Thoracic aorta (tissue), 2 donors: Measurements from ENCODE around the gene CHD9NB. TPM values are rescaled to one million over a fixed set of nuclear protein-coding genes. Genes with fewer than 3 reads are reported as not detected.

Experiments
- ATAC-seq: fragments of 150-250 bp; one replicate; pipeline ENCODE4 v1.8.0; 2017; ENCODE audit warnings: low read depth; ENCODE audit not compliant: insufficient number of reproducible peaks, low FRiP score
- DNase-seq: peaks from one replicate; pipeline ENCODE4 v3.0.0-alpha.2; 2020; ENCODE audit warnings: low spot score
- H3K27ac ChIP-seq, 2 donors: fragments of 200-600 bp; sonication (generic); 1 replicate in 1 of 2; 2 replicates in 1 of 2; pipeline ENCODE4 v1.5.1; 2016; ENCODE audit warnings: mild to moderate bottlenecking in 2 of 2, moderate library complexity in 2 of 2
- H3K27me3 ChIP-seq: fragments of 200-600 bp; sonication (generic); replicated peaks from 2 replicates; pipeline ENCODE4 v1.6.0; 2016; ENCODE audit warnings: mild to moderate bottlenecking; ENCODE audit not compliant: insufficient read depth
- H3K36me3 ChIP-seq: fragments of 200-600 bp; sonication (generic); one replicate; pipeline ENCODE4 v1.5.1; 2016
- H3K4me1 ChIP-seq, 2 donors: fragments of 200-600 bp; sonication (generic); 1 replicate in 1 of 2; 2 replicates in 1 of 2; pipeline versions ENCODE4 v1.5.1 to v1.6.0; 2016; ENCODE audit warnings: low read depth in 2 of 2, mild to moderate bottlenecking in 1 of 2; ENCODE audit not compliant: control insufficient read depth in 1 of 2
- H3K4me3 ChIP-seq: fragments of 200-600 bp; sonication (generic); 2 replicates; pipeline ENCODE4 v1.5.1; 2016; ENCODE audit warnings: mild to moderate bottlenecking
- H3K9me3 ChIP-seq: fragments of 200-600 bp; sonication (generic); 2 replicates; pipeline ENCODE4 v1.5.1; 2016
- total RNA-seq, 2 donors: library from RNA; depleted of rRNA; stranded (reverse); fragments of >200 nt; gene quantifications; one replicate each; pipeline versions ENCODE4 v1.1.0 to v1.2.3, GENCODE V29; 2016
- TF ChIP-seq, protein P1 (sequence below): fragments of 200-600 bp; sonication (generic); IDR thresholded peaks from one replicate; pipeline ENCODE4 v1.5.1; 2019; ENCODE audit warnings: antibody characterized with exemption

The CHD9NB gene
- total RNA-seq, 2 donors from 2014 or later: 0.85 to 2.3 TPM

DNA sequence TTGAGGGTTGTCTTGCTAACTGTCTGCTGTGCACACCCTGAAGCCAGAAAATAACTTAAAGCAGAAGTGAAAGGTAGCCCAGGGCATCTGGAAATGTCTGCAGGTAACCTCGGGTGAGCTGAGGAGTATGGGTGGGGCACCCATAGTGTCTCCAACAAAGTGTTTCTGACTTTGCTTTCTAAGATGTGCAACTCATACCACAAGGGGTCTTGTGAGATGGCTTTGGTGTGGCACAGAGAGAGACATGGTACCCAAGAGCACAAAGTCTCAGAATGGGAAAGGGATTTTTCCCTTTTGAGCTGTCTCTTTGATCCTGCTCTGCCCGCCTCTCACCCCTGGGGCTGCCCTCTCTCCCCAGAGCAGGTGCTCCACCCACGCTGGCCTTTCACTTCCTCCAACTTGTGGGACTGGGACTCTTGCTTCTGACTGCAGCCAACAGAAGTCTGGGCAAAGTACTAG lies 9.0 kb upstream of the CHD9NB start:
- peaks cover 0 to 6% of the 10 kb centered on the region in 2 donors for H3K4me1 ChIP-seq
- DNase-seq: no peak

DNA sequence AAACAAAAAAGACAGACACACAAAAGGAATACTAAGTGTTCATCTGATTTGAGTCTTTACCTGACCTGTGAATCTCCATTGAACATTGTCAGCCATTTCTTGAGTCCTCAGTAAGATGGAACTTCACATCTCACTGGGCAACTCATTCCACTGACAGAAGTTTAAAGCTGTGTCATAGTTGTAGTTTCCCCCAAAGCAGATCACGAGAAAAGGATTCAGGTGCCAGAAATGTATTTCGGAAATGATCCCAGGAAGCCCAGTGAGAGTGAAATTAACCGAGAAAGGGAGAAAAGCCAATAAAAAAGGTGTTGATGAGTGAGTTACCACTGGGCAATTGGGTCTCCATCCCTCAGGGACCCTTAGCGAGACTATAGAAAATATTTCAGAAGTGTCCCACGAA lies 8.6 kb upstream of the CHD9NB start:
- H3K27ac ChIP-seq: no peak overlapping the region
- peaks cover 3 to 11% of the 10 kb centered on the region in 2 donors for H3K4me1 ChIP-seq

More for the DNA sequence above, 9.0 kb upstream of the CHD9NB start:
- ATAC-seq: no peak
- TF ChIP-seq, protein P1, sequence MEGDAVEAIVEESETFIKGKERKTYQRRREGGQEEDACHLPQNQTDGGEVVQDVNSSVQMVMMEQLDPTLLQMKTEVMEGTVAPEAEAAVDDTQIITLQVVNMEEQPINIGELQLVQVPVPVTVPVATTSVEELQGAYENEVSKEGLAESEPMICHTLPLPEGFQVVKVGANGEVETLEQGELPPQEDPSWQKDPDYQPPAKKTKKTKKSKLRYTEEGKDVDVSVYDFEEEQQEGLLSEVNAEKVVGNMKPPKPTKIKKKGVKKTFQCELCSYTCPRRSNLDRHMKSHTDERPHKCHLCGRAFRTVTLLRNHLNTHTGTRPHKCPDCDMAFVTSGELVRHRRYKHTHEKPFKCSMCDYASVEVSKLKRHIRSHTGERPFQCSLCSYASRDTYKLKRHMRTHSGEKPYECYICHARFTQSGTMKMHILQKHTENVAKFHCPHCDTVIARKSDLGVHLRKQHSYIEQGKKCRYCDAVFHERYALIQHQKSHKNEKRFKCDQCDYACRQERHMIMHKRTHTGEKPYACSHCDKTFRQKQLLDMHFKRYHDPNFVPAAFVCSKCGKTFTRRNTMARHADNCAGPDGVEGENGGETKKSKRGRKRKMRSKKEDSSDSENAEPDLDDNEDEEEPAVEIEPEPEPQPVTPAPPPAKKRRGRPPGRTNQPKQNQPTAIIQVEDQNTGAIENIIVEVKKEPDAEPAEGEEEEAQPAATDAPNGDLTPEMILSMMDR: no peak
- H3K36me3 ChIP-seq: no peaks in the 10 kb centered on the region
- no peak overlapping the region for H3K4me3 ChIP-seq
- H3K9me3 ChIP-seq: no peaks in the 10 kb centered on the region
- H3K27ac ChIP-seq: no peak overlapping the region
- H3K27me3 ChIP-seq: no peaks in the 10 kb centered on the region

DNA sequence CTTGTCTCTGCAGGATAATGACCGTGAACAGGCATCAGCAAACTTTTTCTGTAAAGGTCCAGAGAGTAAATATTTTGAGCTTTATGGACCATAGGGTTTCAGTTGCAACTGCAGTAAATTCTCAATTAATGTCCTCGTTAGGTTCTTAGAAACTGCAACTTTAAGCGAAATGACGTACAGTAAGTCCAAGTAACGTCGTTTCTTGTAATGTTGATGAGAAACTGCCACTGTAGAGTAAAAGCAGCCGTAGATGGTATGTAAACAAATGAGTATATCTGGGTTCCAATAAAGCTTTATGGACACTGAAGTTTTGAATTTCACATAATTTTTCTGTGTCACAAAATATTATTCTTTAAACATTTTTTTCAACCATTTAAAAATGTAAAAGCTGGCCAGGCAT lies 7.0 kb upstream of the CHD9NB start:
- Histone ChIP-seq H3K9me3 (no peaks in the 10 kb centered on the region), H3K4me3 (no peak overlapping the region), H3K27ac (no peak overlapping the region), H3K36me3 (no peaks in the 10 kb centered on the region), H3K27me3 (no peaks in the 10 kb centered on the region), H3K4me1 (peaks cover 10 to 14% of the 10 kb centered on the region in 2 donors)
- no peak for DNase-seq
- no peak for ATAC-seq
- TF ChIP-seq, protein P1: no peak

More for the DNA sequence above, 8.6 kb upstream of the CHD9NB start:
- DNase-seq (no peak), ATAC-seq (no peak)
- no peaks in the 10 kb centered on the region for H3K9me3 ChIP-seq
- TF ChIP-seq, protein P1: no peak
- H3K4me3 ChIP-seq: no peak overlapping the region
- H3K27me3 ChIP-seq: no peaks in the 10 kb centered on the region
- no peaks in the 10 kb centered on the region for H3K36me3 ChIP-seq

DNA sequence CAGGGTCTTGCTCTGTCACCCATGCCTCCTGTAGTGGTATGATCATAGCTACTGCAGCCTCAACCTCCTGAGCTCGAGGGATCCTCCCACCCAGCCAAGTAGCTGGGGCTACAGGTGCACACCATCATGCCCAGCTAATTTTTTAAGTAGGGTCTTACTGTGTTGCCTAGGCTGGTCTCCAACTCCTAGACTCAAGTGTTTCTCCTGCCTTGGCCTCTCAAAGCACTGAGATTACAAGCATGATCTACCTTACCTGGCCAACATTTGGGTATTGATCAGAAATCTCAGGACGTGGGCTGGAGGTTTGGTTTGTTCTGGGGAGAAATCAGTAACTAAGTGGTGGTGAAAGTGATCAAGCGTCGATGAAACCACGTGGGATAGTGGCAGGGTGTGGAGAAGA lies 6.2 kb upstream of the CHD9NB start:
- Histone ChIP-seq H3K36me3 (no peaks in the 10 kb centered on the region), H3K4me3 (no peak overlapping the region), H3K9me3 (no peaks in the 10 kb centered on the region), H3K27me3 (no peaks in the 10 kb centered on the region), H3K27ac (no peak overlapping the region), H3K4me1 (peaks cover 14 to 18% of the 10 kb centered on the region in 2 donors)
- ATAC-seq (no peak), DNase-seq (no peak)
- TF ChIP-seq, protein P1: no peak

DNA sequence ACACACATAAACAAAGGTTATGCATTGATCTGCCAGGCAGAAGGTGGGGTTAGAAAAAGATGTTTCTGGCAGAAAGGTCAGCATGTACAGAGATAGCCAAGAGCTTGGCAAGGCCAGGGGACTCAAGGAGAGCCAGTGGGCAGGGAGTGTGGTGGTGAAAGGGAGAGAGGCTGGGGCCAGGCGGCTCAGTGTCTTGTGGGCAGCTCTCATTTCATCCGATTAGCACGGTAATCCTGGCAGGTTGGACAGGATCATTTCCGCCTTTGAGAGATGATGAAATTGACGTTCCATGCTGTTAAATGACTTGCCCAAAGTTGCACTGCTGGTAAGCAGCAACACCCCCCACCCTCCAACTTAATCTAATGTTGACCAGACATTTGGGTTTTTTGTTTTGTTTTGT lies 5.7 kb upstream of the CHD9NB start:
- ATAC-seq (no peak), DNase-seq (no peak)
- H3K9me3 ChIP-seq: no peaks in the 10 kb centered on the region
- H3K4me3 ChIP-seq: no peak overlapping the region
- H3K4me1 ChIP-seq: peaks cover 14 to 18% of the 10 kb centered on the region in 2 donors
- no peak overlapping the region for H3K27ac ChIP-seq
- H3K27me3 ChIP-seq: no peaks in the 10 kb centered on the region
- TF ChIP-seq, protein P1: no peak
- no peaks in the 10 kb centered on the region for H3K36me3 ChIP-seq
